NCI-H748 (cell line): Measurements from ENCODE around the gene ZNF20.
"Not testable (repeated sequence)": the region's sequence is repeated elsewhere in the genome, so short reads cannot be mapped to it uniquely, and the experiment has no call there.

Experiments
- DNase-seq: peaks from one replicate; lab custom pipeline; 2025; ENCODE audit not compliant: unreplicated experiment; lab: John Stamatoyannopoulos, UW

ZNF20 gene

GRCh38 chr19:12113121-12113520 is 27.0 kb downstream of the ZNF20 start:
- no peak for DNase-seq

GRCh38 chr19:12112701-12113100 is 27.4 kb downstream of the ZNF20 start:
- DNase-seq, result no peak

GRCh38 chr19:12111943-12112637 is 28.1 kb downstream of the ZNF20 start:
- no peak for DNase-seq

DNA sequence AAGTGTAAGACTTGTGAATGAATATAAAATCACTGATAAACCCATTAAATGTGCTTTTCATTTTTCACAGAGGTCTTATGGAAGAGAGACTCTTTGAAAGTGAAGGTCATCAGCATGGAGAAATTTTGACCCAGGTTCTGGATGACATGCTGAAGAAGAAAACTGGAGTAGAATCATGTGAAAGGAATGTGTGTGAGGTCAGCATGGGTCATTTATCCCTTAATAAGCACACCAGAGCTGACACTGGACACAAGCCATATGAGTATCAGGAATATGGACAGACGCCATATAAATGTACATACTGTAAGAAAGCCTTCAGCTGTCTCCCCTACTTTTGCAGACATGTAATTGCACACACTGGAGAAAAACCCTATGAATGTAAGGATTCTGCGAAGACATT is 29.0 kb downstream of the ZNF20 start:
- no peak for DNase-seq

DNA sequence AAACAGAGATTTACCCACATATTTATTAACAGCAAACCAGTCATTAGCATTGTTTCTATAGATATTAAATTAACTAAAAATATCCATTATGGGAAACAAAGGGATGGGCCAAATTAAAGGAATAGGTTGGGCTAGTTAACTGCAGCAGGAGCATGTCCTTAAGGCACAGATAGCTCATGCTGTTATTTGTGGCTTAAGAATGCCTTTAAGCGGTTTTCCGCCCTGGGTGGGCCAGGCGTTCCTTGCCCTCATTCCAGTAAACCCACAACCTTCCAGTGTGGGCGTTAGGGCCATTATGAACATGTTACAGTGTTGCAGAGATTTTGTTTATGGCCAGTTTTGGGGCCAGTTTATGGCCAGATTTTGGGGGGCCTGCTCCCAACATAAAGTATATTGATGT is 36.2 kb downstream of the ZNF20 start:
- not testable (repeated sequence) for DNase-seq

- no peak for DNase-seq
Measured at GRCh38 chr19:12098040-12098439, 42.1 kb downstream of the ZNF20 start.

- DNase-seq, result no peak
Measured at GRCh38 chr19:12095111-12095790, 44.9 kb downstream of the ZNF20 start.

GRCh38 chr19:12093777-12094176 is 46.4 kb downstream of the ZNF20 start:
- DNase-seq, result no peak

DNA sequence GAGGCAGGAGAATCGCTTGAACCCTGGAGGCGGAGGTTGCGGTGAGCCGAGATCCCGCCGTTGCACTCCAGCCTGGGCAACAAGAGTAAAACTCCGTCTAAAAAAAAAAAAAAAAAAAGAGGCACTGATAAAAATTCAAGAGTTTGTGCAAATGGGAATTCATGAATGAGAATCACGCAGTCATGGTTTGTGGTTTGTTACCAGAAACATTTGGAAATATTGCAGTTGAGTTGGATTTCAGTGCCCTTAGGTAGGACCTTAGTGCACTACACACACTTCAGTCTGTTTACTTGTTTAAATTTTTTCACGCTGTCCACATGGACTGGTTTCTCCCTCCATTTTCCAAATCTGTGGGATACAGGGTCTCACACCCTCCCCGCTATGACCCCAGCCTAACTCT is 47.2 kb downstream of the ZNF20 start:
- no peak for DNase-seq

DNA sequence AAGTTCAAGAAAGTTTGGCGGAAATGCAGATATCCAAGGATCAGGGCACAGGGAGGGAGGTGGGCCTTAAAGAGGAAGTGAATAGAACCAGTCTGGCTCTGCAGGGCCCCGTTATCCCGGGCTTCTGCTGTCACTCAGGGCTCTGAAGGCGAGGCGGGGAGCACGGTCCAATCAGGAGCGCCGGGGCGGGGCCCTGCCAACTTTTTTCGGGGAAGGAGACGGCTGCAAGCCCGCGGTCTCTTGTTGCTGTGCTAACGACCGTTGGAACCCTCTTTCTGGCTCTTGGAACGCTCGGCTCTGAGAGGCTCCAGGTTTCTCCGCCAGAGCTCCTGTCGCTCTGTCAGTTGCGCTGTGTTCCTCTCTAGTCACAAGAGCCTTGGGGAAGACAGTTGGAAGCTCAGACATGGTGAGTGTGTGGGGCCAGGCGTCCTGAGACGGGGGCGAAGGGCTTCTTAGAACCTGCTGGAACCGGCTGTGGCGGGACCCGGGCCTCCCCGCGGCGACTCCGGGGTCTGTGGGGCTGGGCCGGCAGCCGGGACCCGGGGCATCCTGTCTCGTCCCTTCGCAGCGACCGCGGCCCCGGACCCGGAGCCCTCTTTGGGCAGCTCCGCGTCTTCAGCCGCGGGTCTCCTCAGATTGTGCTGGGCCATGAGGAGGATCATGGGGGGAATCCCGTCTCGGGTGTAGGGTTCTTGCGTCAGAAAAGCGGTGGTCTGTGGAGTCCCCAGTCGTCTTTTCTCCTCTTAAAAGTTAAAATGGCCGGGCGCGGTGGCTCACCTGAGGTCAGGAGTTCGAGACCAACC is 47.9 kb downstream of the ZNF20 start:
- no peak for DNase-seq

DNA sequence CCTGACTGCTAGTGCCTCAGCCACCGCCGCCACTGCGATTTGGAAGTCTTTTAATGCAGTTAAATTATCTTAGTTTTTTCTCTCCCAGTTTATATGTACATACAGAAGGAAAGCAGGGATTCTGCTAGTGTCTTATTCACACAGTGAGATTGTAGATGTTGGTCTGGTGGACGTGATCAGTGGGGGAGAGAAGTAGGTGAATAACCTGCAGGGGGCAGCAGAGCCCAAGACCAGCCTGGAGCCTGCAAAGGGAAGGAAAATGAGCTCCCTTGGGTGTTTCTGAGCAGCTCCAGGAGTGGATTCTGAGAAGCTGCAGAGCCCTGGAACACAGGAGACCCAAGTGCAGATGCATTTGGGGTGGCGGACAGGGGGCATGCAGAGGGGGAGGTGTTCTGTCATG is 49.3 kb downstream of the ZNF20 start:
- DNase-seq, result peak; percentile 42

DNA sequence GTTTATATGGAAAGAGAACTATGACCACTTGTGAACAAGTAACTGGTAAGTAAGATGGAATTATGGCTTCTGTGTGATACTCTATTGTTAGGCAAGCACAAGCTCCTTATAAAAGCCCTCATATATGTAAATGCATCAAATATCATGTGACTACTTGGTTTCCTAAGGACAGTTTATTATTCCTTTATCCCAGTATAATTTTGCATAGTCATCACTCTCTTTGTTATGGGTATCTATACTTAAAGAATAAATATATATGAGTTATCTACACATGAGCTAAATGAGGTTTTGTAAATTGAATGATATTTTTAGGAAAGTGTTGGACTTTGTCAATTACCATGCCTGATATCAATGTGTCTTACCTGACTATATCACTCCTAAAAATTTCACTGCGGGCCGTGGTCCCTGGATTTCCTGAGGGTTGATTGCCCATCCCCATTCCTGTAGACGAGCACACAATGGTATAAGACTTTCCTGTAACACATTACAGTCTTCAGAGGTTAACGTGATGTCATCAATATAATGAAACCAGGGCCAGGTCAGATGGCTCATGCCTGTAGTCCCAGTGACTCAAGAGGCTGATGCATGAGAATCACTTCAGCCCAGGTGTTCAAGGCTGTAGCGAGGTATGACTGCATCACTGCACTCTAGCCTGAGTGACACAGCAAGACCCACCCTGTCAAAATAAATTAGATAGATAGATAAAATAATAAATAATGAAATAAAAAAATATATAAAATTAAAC is 54.9 kb downstream of the ZNF20 start:
- DNase-seq, result no peak

GRCh38 chr19:12083336-12083735 is 56.8 kb downstream of the ZNF20 start:
- not testable (repeated sequence) for DNase-seq
